Caco-2 (cell line): Measurements from ENCODE around the gene CFAP107. TPM values are rescaled to one million over a fixed set of nuclear protein-coding genes. Genes with fewer than 3 reads are reported as not detected.
"Not testable (repeated sequence)": the region's sequence is repeated elsewhere in the genome, so short reads cannot be mapped to it uniquely, and the experiment has no call there.

Experiments used
- BruUV-seq: library from RNA; stranded (reverse); fragments of 400-500 nt; replicated peaks from 2 replicates; lab custom pipeline; 2021; lab: Mats Ljungman, UMichigan
- CTCF ChIA-PET: fragments of 300-600 bp; sonication (Branson Sonifier 250); formaldehyde crosslinking; loops from one replicate; lab custom pipeline; 2022; ENCODE audit warnings: antibody characterized with exemption; lab: Charles Lee
- POLR2A ChIA-PET: fragments of 300-600 bp; sonication (Branson Sonifier 250); formaldehyde crosslinking; loops from one replicate; lab custom pipeline; 2022; ENCODE audit warnings: antibody characterized with exemption; lab: Charles Lee
- DNase-seq, 2 experiments: peaks; one replicate each; pipeline versions ENCODE4 v3.0.0 to v3.0.0-alpha.2; 2020 to 2022
- H3K27me3 ChIP-seq: replicated peaks from 2 replicates; pipeline ENCODE4 v1.6.0; 2011; ENCODE audit warnings: low read length; ENCODE audit not compliant: control insufficient read depth, insufficient read depth
- H3K36me3 ChIP-seq: 2 replicates; pipeline ENCODE4 v1.5.1; 2011; ENCODE audit warnings: low read length; ENCODE audit not compliant: control insufficient read depth, insufficient read depth
- H3K4me1 ChIP-seq: fragments of 250-450 bp; sonication (Bioruptor Pico); 2 replicates; pipeline ENCODE4 v1.5.1; 2020; ENCODE audit warnings: mild to moderate bottlenecking
- H3K4me3 ChIP-seq: 2 replicates; pipeline ENCODE4 v1.5.1; 2011; ENCODE audit warnings: low read depth, mild to moderate bottlenecking, control low read depth, low read length
- H3K9me3 ChIP-seq: fragments of 250-450 bp; sonication (Bioruptor Pico); 2 replicates; pipeline ENCODE4 v1.5.1; 2020; ENCODE audit warnings: mild to moderate bottlenecking, moderate library complexity
- H3K27ac Mint-ChIP-seq: one replicate; pipeline ENCODE4 v1.8.0; 2022; ENCODE audit warnings: mixed read lengths; ENCODE audit not compliant: unreplicated experiment
- H3K27me3 Mint-ChIP-seq: one replicate; pipeline ENCODE4 v1.8.0; 2022; ENCODE audit warnings: mixed read lengths; ENCODE audit not compliant: insufficient read depth, unreplicated experiment
- H3K36me3 Mint-ChIP-seq: one replicate; pipeline ENCODE4 v1.8.0; 2022; ENCODE audit warnings: mild to moderate bottlenecking, mixed read lengths; ENCODE audit not compliant: insufficient read depth, unreplicated experiment
- H3K4me1 Mint-ChIP-seq: one replicate; pipeline ENCODE4 v1.8.0; 2022; ENCODE audit warnings: low read depth, mixed read lengths; ENCODE audit not compliant: unreplicated experiment
- H3K4me3 Mint-ChIP-seq: one replicate; pipeline ENCODE4 v1.8.0; 2022; ENCODE audit warnings: mild to moderate bottlenecking, moderate library complexity, mixed read lengths; ENCODE audit not compliant: unreplicated experiment
- H3K9me3 Mint-ChIP-seq: one replicate; pipeline ENCODE4 v1.8.0; 2022; ENCODE audit warnings: mixed read lengths; ENCODE audit not compliant: unreplicated experiment
- CTCF ChIP-seq, 2 experiments: fragments of 200-600 bp in 1 of 2; IDR thresholded peaks; 1 replicate in 1 of 2; 2 replicates in 1 of 2; pipeline versions ENCODE4 v1.5.1 to v1.8.0; 2011 to 2022; ENCODE audit warnings: antibody characterized with exemption in 1 of 2, control low read depth in 1 of 2, inconsistent platforms in 1 of 2, low read depth in 1 of 2, low read length in 1 of 2, mild to moderate bottlenecking in 1 of 2, moderate library complexity in 1 of 2; ENCODE audit not compliant: insufficient read depth in 1 of 2, severe bottlenecking in 1 of 2, unreplicated experiment in 1 of 2
- intact Hi-C: fragments of 100-400 bp; cut with micrococcal nuclease; formaldehyde crosslinking; loops from one replicate; pipeline ENCODE4 v1.10.0; 2022; ENCODE audit not compliant: unreplicated experiment
- total RNA-seq: library from RNA; stranded (reverse); gene quantifications from 2 replicates; pipeline ENCODE4 v1.2.3, GENCODE V29; 2022

Gene CFAP107
- total RNA-seq, 1 experiment from 2014 or later = not detected

- no peak for DNase-seq
- Histone ChIP-seq H3K4me3 (no peak overlapping the region), H3K4me1 (peaks cover 21% of the 10 kb centered on the region), H3K36me3 (no peaks in the 10 kb centered on the region), H3K27me3 (no peaks in the 10 kb centered on the region), H3K9me3 (0 out of 2 replicates have a peak, but pooled peaks cover 3% of the 10 kb centered on the region)
- no TSS peak for BruUV-seq
- ChIA-PET CTCF (no interaction called here), POLR2A (no interaction called here)
- Mint-ChIP-seq H3K36me3 (no peaks in the 10 kb centered on the region), H3K27me3 (no peaks in the 10 kb centered on the region), H3K4me1 (peaks cover 17% of the 10 kb centered on the region), H3K27ac (no peak overlapping the region), H3K4me3 (no peak overlapping the region), H3K9me3 (peaks cover 7% of the 10 kb centered on the region)
- TF ChIP-seq CTCF (IDR thresholded peaks at IDR 0.05; ENCODE audit: insufficient read depth in 1 of 2, low read depth in 1 of 2, low read length in 1 of 2, severe bottlenecking in 1 of 2, unreplicated experiment in 1 of 2) = no peak
- intact Hi-C loops = no loop called here
These were observed 33.9 kb upstream of the CFAP107 start for GRCh38 chr1:12712076-12712475.

- BruUV-seq = no TSS peak
- CTCF ChIA-PET = no interaction called here
These were observed 33.1 kb upstream of the CFAP107 start for GRCh38 chr1:12712929-12713328.

GRCh38 chr1:12713651-12714050 is 32.3 kb upstream of the CFAP107 start:
- H3K4me1 ChIP-seq, DNase-seq, BruUV-seq, H3K9me3 Mint-ChIP-seq, intact Hi-C loops, H3K9me3 ChIP-seq, H3K36me3 Mint-ChIP-seq, H3K36me3 ChIP-seq, CTCF ChIA-PET, POLR2A ChIA-PET, H3K4me3 Mint-ChIP-seq, H3K4me3 ChIP-seq, H3K27me3 Mint-ChIP-seq, H3K27ac Mint-ChIP-seq, H3K27me3 ChIP-seq: not testable (repeated sequence)
- peaks cover 10% of the 10 kb centered on the region for H3K4me1 Mint-ChIP-seq

More at GRCh38 chr1:12712929-12713328, 33.1 kb upstream of the CFAP107 start:
- Histone ChIP-seq H3K9me3 (0 out of 2 replicates have a peak, but pooled peaks cover 2% of the 10 kb centered on the region), H3K27me3 (no peaks in the 10 kb centered on the region), H3K4me1 (peaks cover 15% of the 10 kb centered on the region), H3K4me3 (no peak overlapping the region), H3K36me3 (no peaks in the 10 kb centered on the region)
- no peak overlapping the region for H3K27ac Mint-ChIP-seq
- H3K36me3 Mint-ChIP-seq = no peaks in the 10 kb centered on the region
- no peaks in the 10 kb centered on the region for H3K27me3 Mint-ChIP-seq
- intact Hi-C loops = no loop called here
- H3K4me3 Mint-ChIP-seq = no peak overlapping the region
- POLR2A ChIA-PET = no interaction called here
- peaks cover 10% of the 10 kb centered on the region for H3K4me1 Mint-ChIP-seq
- TF ChIP-seq CTCF (IDR thresholded peaks at IDR 0.05; ENCODE audit: insufficient read depth in 1 of 2, low read depth in 1 of 2, low read length in 1 of 2, severe bottlenecking in 1 of 2, unreplicated experiment in 1 of 2) = no peak
- no peak for DNase-seq
- H3K9me3 Mint-ChIP-seq = no peaks in the 10 kb centered on the region
